Measurements from ENCODE around the gene NOTCH2. TPM values are rescaled to one million over a fixed set of nuclear protein-coding genes. Genes with fewer than 3 reads are reported as not detected.

Gene NOTCH2
- total RNA-seq, 1 donor from 2014 or later, result 75.6 TPM

DNA sequence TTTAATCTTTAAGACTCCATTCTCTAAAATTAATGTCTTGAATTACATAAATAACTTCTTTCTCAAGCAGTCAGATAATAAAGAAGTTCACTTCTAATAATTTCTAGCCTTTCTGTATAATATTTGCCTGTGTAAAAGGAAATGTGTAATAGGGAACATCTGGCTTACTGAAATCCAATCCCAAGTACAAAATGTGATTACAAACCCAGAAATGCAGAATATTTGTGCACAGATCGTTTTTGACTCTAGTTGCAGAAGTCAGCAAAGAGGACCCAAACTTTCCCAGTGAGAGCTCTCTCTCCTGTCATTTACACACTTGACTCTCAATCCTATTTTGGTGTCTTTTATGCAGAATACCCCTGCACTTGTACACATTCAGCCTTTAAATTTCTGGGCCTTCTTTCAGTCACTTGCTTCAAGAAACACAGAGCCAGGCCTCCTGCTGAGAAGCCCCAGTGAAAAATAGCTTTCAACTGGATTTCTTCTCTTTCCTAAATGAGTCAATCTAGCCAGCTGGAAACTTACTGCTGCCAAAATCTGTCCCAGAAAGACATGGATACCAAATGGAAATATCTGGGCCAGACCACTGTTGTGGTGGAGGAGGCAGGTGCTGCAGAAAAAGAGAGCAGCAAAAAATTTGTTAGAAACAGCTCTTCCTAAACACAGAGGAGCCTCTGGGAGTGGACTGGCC lies 104.6 kb downstream of the NOTCH2 start:
- Histone ChIP-seq H3K36me3 (peaks cover 0 to 46% of the 10 kb centered on the region in 2 donors), H3K9me3 (no peaks in the 10 kb centered on the region), H3K27ac (peak overlapping the region; percentile 9), H3K27me3 (no peaks in the 10 kb centered on the region), H3K4me1 (peaks cover 48% of the 10 kb centered on the region), H3K4me3 (no peak overlapping the region)
- intact Hi-C loops (cut with DNase I), result no loop called here
- no peak for TF ChIP-seq POLR2AphosphoS5 (IDR thresholded peaks at IDR 0.05; ENCODE audit: insufficient read depth in 1 of 2, low read depth in 1 of 2)
- TF ChIP-seq, protein P1, sequence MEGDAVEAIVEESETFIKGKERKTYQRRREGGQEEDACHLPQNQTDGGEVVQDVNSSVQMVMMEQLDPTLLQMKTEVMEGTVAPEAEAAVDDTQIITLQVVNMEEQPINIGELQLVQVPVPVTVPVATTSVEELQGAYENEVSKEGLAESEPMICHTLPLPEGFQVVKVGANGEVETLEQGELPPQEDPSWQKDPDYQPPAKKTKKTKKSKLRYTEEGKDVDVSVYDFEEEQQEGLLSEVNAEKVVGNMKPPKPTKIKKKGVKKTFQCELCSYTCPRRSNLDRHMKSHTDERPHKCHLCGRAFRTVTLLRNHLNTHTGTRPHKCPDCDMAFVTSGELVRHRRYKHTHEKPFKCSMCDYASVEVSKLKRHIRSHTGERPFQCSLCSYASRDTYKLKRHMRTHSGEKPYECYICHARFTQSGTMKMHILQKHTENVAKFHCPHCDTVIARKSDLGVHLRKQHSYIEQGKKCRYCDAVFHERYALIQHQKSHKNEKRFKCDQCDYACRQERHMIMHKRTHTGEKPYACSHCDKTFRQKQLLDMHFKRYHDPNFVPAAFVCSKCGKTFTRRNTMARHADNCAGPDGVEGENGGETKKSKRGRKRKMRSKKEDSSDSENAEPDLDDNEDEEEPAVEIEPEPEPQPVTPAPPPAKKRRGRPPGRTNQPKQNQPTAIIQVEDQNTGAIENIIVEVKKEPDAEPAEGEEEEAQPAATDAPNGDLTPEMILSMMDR (IDR thresholded peaks at IDR 0.05), result no peak
- no peak for TF ChIP-seq POLR2A (IDR thresholded peaks at IDR 0.05)
- DNase-seq (ENCODE audit: extremely low spot score in 2 of 2), result no peak

DNA sequence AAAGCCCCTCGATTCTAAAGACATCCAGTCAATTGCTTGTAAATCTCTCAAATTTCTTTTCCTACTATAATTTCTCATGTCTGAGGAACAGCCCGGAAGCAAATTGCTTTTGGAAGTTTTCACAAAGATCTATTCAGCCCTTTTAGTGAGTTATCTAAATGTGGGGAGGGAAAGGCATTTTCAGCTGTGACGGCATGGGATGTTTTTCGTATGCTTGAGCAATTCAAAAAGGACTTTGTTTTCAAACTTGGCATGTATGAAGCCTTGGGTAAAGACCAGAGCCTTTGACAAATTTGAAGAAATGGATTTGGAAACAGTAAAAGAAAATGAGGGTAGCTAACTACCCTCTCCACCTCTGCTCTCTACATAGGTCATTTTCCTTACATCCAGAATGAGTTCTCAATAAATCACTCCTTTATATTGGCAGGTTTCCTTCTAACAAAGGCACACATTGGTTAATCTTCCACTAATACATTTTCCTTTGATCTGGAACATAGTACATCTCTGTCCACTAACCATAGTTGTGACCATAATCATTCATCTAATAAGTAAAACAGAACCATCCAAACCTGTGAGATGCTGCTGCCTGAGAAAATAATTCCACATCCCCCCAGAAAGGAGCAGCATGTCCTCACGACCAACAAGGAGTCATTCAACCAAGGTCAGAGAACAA lies 107.0 kb downstream of the NOTCH2 start:
- DNase-seq (ENCODE audit: extremely low spot score in 2 of 2), result no peak
- Histone ChIP-seq H3K4me3 (no peak overlapping the region), H3K36me3 (peaks cover 0 to 26% of the 10 kb centered on the region in 2 donors), H3K9me3 (no peaks in the 10 kb centered on the region), H3K27me3 (no peaks in the 10 kb centered on the region), H3K27ac (no peak overlapping the region), H3K4me1 (peaks cover 38% of the 10 kb centered on the region)
- intact Hi-C loops (cut with DNase I), result no loop called here
- TF ChIP-seq, protein P1 (IDR thresholded peaks at IDR 0.05), result no peak
- TF ChIP-seq POLR2AphosphoS5 (IDR thresholded peaks at IDR 0.05; ENCODE audit: insufficient read depth in 1 of 2, low read depth in 1 of 2) (no peak), POLR2A (IDR thresholded peaks at IDR 0.05) (no peak)

DNA sequence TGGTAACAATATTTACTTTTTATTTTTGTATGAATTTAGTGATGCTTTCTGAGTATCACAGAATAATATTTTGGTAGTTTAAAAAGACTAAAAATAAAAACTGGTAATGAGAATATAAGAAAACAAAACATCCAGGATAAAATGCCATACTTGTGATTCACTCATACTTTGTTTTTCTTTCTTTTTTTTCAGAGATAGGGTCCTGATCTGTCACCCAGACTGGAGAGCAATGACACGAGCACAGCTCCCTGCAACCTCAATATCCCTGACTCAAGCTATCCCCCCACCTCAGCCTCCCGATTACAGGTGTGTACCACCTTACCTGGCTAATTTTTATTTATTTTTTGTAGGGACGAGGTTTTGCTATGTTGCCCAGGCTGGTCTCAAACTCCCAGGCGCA lies 109.0 kb downstream of the NOTCH2 start:
- Histone ChIP-seq H3K4me1 (peaks cover 18% of the 10 kb centered on the region), H3K36me3 (peaks cover 0 to 11% of the 10 kb centered on the region in 2 donors), H3K4me3 (no peak overlapping the region), H3K9me3 (no peaks in the 10 kb centered on the region), H3K27ac (no peak overlapping the region), H3K27me3 (no peaks in the 10 kb centered on the region)
- no peak for DNase-seq (ENCODE audit: extremely low spot score in 2 of 2)
- TF ChIP-seq, protein P1 (IDR thresholded peaks at IDR 0.05), result no peak
- TF ChIP-seq POLR2A (IDR thresholded peaks at IDR 0.05) (no peak), POLR2AphosphoS5 (IDR thresholded peaks at IDR 0.05; ENCODE audit: insufficient read depth in 1 of 2, low read depth in 1 of 2) (no peak)
- intact Hi-C loops (cut with DNase I), result no loop called here

DNA sequence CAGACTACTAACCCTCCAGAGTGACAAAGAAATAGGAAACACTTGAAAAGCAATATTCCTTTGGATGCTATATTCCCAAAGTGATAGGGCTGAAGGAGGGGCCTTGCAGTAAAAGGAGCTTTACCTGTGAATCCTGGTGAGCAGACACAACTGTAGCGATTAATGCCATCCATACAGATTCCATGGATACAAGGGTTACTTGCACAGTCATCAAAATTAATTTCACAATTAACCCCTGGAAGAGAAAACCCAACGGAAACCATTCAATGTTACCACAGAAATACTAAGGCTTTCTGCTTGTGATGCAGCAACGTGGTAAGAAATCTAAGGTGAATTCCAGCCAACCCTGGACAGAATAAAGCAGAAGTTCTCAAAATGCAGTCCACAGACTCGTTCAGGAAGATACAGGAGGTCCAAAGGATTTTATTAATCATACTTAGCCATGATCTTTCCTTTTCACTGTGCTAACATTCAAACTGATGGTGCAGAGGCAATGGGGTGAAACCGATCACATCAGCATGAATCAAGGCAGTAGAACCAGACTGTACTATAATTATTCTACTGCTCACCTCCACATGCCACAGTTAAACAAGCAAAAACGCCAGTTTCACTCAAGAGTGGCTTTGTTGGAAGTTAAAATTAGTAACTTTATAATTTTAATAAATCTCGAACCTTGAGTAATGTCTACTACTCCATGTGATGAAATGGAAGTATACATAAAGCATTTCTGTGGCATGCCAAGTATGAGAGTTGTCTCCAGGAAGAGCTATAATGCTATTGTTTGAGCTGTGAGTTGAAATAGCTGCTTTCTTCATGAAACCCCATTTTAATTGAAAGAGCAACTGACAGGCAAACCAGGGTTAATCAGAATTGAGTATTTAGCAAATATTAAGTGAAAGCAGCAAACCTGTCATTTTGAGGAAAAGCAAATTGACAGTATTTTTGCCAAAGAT lies 109.9 kb downstream of the NOTCH2 start:
- DNase-seq (ENCODE audit: extremely low spot score in 2 of 2), result no peak
- Histone ChIP-seq H3K36me3 (peaks cover 0 to 18% of the 10 kb centered on the region in 2 donors), H3K4me1 (peaks cover 9% of the 10 kb centered on the region), H3K4me3 (no peak overlapping the region), H3K27ac (no peak overlapping the region), H3K27me3 (no peaks in the 10 kb centered on the region), H3K9me3 (no peaks in the 10 kb centered on the region)
- TF ChIP-seq, protein P1 (IDR thresholded peaks at IDR 0.05), result no peak
- TF ChIP-seq POLR2AphosphoS5 (IDR thresholded peaks at IDR 0.05; ENCODE audit: insufficient read depth in 1 of 2, low read depth in 1 of 2), result no peak
- intact Hi-C loops (cut with DNase I), result no loop called here

Data from vagina (tissue), 2 donors.